NCI-H1694 treated with DMSO at 0.1 percent for 48 hours (cell line): ENCODE results near the gene ATP2A1.
"Not testable (repeated sequence)": the region's sequence is repeated elsewhere in the genome, so short reads cannot be mapped to it uniquely, and the experiment has no call there.

Source experiments
- DNase-seq: peaks from one replicate; lab custom pipeline; 2025; lab: John Stamatoyannopoulos, UW

Gene ATP2A1

DNA sequence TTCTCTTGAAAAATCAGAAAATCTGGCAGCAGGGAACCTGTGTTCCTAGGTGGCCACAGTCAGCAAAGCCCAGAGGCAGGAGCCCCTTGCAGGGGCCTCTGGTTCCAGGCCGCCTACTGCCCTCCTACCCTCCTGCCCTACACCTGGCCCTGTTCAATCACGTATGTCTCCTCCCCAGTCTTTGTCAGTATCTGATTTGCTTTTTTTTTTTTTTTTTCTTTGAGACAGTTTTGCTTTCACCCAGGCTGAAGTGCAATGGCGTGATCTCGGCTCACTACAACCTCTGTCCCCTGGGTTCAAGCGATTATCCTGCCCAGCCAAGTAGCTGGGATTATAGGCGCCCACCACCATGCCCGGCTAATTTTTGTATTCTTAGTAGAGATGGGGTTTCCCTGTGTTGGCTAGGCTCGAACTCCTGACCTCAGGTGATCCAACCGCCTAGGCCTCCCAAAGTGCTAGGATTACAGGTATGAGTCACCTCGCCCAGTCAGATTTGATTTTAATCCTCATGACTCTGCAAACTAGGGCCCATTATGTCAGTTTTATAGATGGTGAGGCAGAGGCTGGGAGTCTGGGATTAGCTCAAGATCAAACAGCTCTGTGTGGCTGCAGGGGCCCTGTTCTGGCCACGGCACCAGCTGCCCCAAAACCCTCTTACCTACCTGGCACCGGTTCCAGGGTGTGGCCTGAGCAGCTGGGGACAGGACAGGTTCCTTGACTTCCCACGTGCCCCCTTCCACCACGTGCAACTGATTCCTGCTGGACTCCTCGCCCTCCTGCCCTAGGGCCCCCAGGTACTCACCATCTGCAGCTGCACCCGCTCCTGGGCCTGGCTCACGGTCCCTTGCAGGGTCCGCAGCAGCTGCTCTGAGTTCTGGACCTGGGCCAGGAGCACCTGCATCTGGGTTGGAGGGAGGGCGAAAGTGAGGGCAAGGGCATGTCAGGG is 32.1 kb downstream of the ATP2A1 start:
- no peak for DNase-seq

DNA sequence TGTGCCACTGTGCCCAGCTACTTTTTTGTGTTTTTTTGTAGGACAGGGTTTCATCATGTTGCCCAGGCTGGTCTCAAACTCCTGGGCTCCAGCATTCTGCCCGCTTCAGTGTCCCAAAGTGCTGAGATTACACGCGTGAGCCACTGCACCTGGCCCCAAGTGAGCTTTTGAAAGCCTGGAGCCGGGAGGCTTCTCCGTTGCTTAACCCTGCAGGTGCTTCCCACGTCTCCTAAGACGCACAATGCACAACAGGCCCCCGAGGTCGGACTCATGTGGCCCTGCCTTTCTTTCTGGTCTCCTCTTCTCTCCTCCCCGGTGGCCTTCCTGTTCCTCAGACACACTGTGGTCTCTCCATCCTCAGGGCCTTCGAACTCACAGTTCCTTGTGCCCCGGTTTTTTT is 34.3 kb downstream of the ATP2A1 start:
- no peak for DNase-seq

DNA sequence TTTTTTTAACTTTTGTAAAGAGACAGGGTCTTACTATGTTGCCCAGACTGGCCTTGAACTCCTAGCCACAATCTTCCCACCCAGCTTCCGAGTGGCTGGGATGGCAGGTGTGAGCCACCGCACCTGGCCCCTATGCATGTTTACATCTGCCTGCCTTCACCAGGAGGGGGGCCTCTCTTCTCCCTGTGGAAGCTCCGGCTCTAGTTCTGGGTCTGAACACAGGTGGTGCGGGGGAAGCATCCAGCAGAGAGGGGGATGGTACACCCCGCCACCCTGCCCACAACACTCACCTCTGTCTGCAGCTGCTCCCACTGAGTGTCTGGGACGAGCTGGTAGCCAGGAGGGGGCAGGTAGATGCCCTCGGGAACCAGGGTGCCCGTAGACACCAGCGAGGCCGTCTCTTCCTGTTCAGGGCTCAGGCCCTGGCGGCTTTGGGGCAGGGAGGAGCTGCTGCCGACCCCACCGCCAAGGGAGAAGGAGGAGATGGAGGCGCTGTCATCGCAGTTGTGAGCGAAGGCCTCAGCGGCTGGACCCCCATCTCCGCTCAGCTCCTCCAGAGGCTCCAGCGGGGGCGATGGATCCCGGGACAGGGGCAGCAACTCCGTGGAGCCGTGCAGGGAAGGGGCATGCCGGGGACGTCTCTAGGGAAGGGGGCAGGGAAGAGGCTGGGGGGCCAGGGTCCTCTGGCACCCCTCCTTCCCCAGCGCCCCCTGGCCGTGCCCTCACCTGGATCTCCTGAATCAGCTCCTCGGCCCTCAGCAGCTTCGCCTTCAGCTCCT is 35.8 kb downstream of the ATP2A1 start:
- DNase-seq, result no peak

DNA sequence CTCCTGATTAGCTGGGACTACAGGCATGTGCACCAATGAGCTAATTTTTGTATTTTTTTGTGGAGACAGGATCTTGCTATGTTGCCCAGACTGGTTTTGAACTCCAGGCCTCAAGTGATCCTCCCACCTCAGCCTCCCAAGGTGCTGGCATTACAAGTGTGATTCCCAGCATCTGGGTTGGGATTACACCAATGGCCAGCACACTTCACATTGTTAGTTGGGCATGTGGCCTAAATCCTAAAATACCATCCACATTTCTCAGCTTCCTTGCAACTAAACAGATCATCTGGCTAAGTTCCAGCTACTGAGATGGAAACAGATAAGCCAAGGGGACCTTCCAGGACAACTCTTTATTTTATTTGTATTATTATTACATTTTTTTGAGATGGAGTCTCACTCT is 36.9 kb downstream of the ATP2A1 start:
- DNase-seq, result no peak

DNA sequence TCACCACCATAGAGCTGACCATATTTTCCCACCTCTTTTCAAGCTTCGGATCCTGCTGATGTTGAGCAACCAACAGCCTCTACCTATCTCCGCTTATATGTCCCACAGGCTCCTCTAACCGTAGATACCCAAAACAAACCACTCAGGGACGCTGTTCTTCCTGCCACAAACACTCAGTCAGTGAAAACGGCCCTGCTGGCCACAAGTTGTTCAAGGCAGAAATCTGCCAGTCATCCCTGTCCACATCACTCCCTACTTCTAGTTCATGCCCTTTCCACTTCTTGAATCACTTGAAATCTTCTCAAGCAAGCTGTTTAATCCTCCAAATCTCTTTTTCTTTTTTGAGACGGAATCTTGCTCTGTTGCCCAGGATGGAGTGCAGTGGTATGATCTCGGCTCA is 38.8 kb downstream of the ATP2A1 start:
- no peak for DNase-seq

DNA sequence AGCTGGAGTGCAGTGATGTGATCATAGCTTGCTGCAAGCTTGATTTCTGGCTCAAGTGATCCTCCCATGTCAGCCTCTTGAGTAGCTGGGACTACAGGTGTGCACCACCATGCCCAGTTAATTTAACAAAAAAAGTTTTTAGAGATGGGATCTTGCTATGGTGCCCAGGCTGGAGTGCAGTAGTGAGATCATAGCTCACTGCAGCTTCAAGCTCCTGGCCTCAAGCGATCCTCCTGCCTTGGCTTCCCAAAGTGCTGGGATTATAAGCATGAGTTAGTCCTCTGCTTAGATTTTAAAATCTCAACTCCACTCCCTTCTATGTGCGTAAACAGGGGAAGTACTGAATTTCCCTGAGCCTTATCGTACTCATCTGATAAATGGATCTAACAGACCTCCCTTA is 40.4 kb downstream of the ATP2A1 start:
- no peak for DNase-seq

DNA sequence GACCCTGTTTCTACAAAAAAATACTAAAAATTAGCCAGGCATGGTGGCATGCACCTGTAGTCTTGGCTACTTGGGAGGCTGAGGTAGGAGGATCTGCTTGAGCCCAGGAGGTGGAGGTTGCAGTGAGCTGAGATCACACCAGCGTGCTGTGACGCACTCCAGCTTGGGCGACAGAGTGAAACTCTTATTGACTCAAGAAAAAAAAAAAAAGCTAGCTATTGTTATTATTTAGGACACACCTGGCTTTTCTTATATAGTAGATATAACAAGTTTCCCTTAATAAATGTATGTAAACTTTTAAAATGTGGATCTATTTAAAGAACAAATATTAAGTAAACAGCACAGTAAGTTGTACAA is 44.9 kb downstream of the ATP2A1 start:
- no peak for DNase-seq

DNA sequence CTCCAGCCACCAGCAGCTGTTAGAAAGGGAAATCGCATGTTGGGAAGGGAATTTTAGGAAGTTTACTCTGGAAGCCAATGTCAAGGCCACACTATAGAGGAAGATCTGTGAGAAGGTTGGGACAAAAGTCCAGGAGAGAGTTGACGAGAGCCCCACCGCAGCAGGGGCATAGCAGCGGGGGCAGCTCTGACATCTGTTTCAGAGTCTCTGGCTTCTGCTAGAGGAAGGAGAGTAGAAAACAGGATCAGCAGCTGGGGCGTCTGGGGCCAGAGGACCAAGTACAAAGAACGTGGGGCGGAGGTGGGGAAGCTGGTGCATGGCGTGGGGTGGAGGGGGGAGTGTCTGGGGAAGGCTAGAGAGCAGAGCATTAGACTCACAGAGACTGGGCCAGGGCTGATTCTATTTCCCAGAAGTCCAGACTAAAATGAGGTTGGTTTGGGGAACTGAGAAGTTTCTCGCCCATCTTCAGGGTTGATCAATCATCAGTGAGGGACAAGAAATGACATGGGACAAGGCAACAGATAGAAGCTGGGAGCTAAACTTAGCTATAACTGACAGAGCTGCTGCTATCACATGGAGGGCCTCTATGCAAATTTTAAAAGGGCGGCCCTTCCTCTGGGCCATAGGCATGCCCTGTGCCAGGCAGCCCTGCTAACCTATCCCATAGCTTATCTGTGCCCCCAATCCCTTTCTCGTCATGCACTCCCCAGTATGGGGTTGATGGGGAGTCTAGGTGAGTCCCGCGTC is 45.5 kb downstream of the ATP2A1 start:
- DNase-seq, result no peak

DNA sequence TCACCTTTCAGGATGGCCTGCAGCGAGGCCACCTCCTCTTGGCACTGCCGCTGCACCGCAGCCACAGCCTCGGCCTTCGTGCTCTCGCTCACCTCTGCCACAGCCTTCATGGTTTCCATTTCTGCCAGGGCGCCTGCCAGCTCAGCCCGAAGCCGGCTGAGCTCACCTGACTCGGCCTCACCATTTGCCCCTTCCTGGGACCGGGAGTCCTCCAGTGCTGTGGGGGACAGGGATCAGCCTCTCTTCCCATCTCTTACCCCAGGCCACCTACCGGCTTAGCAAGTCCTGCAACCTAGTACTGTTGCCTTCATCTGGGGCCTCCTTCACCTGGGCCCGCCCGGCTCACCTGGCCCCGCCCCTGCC is 46.1 kb downstream of the ATP2A1 start:
- DNase-seq, result no peak

DNA sequence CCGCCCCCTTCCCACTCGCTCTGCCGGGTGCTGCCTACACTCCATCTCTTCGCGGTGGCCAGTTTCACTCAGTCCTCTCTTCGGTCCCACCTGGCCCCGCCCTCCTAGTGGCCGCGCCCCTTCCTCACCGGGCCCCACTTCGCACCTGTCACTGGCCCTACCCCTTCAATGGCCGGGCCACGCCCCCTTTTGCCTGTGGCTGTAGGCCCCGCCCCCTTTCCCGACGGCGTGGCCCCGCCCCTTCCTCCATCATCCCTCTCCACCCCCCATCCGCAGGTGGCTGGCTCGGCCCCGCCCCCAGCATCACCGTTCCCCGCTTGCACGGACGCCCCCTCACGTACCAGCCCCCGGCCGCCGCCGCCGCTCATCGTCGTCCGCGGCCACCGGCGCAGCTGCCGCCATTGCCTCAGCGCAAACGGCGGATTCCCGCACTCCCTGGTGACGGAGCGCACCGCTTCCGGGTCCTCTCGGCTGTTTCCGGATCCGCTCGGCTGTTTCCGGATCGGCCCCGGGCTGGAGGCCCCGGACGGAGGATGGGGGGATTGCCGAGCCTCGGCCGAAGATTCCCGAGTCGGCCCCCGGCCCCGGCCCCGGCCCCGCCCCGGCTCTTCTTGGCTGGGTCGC is 46.6 kb downstream of the ATP2A1 start, which contains the start of gene RABEP2:
TSS of gene RABEP2 (minus strand) at position 477 of the 624 bp plus-strand sequence. CDS start at position 402, 75 bp downstream.
- DNase-seq, result peak; percentile 57

DNA sequence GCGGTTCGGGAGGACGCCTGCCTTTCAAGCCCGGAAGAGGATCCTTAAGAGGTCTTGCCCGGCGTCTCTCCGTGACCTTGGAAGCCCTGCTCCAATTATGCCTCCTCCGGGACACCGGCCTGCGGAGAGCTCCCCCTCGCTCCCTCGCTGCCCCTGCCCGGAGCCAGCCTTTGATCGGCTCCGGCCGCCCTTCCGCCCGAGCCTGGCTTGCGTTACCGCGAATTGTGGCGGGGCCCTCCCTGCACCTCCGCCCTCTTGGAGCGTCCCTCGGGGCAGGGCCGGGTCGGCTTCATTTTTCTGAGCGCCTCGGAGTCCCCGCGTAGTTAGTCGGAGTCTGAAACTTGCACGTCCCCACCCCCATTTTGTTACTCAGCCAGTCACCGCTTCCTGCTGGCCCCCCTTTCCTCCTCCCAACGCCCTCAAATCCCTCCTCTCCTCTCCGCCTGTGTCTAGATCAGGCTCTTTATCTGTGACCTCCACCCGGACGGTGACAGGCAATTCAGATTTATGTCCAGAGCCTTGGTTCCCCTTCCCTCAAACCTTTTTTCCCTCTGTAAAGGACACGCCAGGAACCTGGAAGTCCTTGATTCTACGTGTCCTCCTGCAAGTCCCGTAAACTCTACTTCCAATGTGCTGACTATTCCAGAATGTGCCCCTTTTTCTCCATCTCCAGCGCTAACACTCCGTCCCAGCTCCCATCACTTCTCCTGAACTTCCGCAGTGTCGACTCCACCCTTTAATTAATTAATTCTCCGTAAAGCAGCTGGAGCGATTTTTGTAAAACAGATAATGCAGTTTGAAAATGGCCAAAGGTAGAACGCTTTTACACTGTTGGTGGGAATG is 47.3 kb downstream of the ATP2A1 start:
- DNase-seq, result peak; percentile 22

DNA sequence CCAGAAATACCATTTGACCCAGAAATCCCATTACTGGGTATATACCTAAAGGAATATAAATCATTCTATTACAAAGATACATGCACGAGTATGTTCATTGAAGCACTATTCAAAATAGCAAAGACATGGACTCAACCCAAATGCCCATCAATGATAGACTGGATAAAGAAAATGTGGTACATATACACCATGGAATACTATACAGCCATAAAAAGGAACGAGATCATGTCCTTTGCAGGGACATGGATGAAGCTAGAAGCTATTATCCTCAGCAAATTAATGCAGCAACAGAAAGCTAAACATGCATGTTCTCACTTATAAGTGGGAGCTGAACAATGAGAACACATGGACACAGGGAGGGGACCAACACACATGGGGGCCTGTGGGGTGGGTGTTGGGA is 48.0 kb downstream of the ATP2A1 start:
- DNase-seq, result not testable (repeated sequence)

DNA sequence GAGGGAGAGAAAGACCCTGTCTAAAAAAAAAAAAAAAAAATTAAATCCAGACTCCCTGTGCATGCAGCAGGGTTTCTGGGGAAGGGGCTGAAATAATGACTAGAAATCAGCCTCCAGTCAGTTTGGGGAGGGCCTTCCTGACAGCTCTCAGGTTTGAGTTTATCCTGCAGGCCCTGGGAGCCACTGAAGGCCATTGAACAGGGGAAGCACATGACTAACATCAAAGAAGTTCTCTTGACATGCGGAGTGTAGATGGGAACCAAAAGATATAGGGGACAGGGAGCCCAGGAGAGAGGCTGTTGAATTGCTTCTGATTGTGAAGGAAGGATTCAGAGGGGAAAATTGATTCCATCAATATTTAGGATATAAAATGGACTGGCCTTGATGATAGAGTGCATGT is 49.5 kb downstream of the ATP2A1 start:
- no peak for DNase-seq

DNA sequence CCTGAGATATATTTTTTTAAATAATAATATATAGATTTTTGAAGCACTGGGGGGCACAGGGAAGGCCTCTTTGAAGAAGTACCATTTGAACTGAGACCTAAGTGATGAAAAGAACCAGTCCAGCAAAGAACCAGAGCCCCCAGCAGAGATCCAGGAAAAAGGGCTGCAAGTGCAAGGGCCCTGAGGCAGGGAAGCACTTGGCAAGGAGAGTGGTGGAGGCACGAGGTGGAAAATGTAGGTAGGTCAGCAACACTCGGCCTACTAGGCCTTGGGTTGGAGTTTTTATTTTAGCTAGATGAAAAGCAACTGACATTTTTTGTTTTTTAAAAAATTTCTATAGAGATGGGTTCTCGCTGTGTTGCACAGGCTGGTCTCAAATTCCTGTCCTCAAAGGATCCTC is 51.9 kb downstream of the ATP2A1 start:
- DNase-seq, result no peak

DNA sequence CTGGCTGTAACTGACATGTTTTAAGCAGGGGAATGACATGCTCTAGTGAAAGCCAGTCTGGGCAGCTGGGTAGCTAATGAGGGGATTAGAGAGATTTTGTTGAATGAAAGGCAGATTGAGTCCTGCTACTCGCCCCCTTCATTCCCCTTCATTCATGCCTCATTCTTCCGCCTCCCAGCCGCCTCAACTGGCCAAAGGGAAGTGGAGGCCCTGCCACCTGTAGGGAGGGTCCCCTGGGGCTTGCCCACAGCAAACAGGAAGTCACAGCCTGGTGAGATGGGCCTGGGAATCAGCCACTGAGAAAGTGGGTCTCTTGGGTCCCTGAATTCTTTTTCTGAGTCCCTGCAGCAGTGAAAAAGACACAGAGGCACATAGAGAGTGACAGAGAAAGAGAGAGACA is 52.4 kb downstream of the ATP2A1 start:
- no peak for DNase-seq

DNA sequence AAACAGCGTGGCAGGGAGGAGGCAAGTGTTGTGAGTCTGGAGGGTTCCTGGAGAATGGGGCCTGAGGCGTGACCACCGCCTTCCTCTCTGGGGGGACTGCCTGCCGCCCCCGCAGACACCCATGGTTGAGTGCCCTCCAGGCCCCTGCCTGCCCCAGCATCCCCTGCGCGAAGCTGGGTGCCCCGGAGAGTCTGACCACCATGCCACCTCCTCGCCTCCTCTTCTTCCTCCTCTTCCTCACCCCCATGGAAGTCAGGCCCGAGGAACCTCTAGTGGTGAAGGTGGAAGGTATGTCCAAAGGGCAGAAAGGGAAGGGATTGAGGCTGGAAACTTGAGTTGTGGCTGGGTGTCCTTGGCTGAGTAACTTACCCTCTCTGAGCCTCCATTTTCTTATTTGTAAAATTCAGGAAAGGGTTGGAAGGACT is 53.5 kb downstream of the ATP2A1 start, which contains the start of gene CD19:
TSS of gene CD19 (plus strand) at position 171 of the 425 bp plus-strand sequence. CDS start at position 201, 30 bp downstream.
- DNase-seq, result no peak

DNA sequence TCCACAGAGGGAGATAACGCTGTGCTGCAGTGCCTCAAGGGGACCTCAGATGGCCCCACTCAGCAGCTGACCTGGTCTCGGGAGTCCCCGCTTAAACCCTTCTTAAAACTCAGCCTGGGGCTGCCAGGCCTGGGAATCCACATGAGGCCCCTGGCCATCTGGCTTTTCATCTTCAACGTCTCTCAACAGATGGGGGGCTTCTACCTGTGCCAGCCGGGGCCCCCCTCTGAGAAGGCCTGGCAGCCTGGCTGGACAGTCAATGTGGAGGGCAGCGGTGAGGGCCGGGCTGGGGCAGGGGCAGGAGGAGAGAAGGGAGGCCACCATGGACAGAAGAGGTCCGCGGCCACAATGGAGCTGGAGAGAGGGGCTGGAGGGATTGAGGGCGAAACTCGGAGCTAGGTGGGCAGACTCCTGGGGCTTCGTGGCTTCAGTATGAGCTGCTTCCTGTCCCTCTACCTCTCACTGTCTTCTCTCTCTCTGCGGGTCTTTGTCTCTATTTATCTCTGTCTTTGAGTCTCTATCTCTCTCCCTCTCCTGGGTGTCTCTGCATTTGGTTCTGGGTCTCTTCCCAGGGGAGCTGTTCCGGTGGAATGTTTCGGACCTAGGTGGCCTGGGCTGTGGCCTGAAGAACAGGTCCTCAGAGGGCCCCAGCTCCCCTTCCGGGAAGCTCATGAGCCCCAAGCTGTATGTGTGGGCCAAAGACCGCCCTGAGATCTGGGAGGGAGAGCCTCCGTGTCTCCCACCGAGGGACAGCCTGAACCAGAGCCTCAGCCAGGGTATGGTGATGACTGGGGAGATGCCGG is 54.3 kb downstream of the ATP2A1 start:
- no peak for DNase-seq

DNA sequence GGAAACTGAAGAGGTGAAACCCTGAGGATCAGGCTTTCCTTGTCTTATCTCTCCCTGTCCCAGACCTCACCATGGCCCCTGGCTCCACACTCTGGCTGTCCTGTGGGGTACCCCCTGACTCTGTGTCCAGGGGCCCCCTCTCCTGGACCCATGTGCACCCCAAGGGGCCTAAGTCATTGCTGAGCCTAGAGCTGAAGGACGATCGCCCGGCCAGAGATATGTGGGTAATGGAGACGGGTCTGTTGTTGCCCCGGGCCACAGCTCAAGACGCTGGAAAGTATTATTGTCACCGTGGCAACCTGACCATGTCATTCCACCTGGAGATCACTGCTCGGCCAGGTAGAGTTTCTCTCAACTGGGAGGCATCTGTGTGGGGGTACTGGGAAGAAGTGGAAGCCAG is 54.9 kb downstream of the ATP2A1 start:
- no peak for DNase-seq

DNA sequence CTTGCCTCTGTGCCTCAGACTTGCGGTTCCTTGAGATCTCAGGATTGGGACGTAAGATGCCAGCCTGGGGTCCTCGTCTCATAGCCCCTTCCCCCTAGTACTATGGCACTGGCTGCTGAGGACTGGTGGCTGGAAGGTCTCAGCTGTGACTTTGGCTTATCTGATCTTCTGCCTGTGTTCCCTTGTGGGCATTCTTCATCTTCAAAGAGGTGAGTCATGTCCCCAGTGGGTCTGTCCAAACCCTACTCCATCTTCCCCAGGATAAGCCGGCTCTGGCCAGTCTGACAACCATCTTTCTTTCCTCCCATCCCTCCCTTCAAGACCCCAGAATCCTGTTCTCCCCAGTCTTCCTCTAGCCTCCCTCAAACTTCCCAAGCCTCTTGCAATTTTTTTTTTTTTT is 57.1 kb downstream of the ATP2A1 start:
- DNase-seq, result no peak
